ENCODE data around the gene STX3.
"Not testable (repeated sequence)": the region's sequence is repeated elsewhere in the genome, so short reads cannot be mapped to it uniquely, and the experiment has no call there.

Gene STX3

DNA sequence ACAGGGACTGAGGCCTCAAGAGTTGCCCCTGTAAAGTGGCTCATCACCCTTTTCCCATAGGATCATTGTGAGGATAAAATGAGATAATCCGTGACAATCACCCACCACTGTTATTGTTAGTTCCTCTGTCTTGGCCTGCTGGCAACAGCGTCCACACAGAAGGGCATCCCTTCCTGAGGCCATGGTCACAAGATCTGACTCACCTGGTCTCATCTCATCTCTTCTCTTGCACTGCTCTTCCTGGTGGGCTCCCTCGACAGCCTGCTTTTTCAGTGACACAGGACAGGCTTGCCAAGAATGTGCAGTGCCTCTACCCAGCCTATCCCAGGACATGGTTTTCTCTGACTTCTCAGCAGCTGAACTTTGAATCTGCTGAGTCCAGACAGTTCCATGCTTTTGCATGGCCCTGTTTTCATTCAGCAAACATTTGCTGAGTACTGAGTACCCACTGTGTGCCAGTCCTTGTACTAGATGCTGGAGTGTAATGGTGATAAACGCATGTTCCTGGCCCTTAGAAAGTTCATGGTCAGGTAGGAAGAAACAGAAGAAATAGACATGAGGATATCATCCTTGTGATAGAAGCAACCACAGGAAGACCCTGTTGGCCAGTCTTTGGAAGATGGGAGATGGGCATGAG lies 3.3 kb downstream of the STX3 start:
- DNase-seq (ENCODE audit: low read depth in 3 of 3) = no peak

- no peak for DNase-seq (ENCODE audit: low read depth in 3 of 3)
Observed at GRCh38 chr11:59759900-59760299, 4.7 kb downstream of the STX3 start.

DNA sequence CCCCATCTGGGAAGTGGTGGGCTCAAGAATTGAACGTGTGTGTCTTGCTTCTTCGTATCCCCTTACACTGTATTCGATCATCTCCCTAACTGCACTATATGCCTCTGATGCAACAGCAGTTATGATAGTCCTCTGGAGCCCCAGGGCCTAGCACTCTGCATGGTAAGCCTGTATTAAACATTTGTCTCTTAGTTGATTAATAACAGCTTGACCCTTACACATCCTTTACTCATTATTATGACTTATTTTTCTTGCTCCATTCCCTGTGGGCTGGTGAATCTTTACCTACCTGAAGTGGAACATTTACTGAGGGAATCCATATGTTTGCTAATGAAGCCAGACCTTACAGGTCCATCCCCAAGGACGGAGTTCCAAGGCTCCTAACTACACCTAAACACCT lies 5.6 kb downstream of the STX3 start:
- DNase-seq (ENCODE audit: low read depth in 3 of 3) = no peak

DNA sequence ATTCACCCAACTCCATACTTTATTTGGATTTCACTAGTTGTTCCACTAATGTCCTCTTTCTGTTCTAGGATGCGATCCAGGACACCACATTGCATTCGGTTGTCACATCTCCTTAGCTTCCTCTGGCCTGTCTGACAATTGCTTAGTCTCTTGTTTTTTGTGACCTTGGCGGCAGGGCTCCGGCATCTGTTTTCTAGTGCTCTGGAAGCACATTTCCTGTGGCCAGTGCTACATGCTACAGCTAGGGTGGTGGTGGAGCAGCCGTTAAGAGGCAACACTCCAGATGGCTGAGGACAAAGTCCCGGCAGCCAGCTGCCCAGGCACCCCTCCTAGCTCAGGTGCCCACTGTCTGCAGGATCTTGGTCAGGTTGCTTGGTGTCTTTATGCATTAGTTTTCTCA lies 6.8 kb downstream of the STX3 start:
- no peak for DNase-seq (ENCODE audit: low read depth in 3 of 3)

DNA sequence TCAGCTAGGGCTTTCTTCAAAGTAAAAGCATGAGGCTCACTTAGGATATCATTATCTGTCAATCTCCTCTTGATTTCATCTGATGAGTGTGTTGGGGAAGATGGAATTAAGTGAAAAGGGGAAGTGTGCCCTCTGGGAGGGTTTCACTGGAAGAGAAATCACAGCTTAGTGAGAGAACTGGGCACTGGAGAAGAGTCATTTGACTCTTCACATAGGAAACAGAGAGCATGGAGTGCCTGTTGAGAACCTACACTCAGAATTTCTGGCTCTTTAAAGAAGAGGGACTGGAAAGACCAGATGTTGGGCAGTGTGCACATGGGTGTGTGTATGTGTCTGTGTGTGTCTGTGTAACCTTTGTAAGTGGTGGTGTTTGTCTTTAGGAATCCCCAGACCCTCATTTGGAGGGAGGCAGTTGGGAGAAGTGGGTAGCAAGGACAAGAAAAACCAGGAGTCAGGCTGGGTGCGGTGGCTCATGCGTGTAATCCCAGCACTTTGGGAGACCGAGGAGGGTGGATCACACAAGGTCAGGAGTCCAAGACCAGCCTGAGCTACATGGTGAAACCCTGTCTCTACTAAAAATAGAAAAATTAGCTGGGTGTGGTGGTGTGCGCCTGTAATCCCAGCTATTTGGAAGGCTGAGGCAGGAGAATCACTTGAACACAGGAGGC lies 10.0 kb downstream of the STX3 start:
- no peak for DNase-seq (ENCODE audit: low read depth in 3 of 3)

DNA sequence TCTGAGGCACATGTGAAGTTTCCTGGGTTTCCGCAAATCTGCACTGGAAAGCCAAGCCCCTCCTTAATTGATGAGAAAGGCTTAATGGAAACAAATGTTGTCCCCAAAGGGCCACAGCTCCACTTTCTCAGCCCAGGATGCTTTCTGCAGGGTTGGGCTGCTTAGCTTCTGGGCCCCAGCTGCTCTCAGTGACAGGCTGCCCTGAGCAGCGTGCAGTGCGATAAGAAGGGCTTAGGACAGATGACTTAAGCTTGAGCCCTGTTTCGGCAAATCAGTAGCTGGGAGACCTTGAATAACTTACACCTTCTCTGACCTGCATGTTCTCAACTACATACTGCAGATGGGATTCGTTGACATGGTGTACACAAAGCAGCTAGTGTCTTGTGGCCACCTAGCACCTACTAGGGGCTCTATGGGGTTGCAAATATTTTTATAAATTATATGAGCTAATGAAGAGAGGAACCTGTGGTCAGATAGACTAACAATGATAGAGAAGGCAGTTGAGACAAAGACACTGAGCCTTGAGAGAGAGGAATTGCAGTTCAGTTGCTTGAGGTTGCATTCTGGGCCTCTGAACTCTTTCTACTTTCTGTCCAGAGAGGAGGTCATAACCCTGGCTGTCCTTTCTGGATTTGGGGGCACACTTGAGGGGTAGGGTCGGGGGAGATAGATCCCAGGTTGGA lies 11.5 kb downstream of the STX3 start:
- no peak for DNase-seq (ENCODE audit: low read depth in 3 of 3)

DNA sequence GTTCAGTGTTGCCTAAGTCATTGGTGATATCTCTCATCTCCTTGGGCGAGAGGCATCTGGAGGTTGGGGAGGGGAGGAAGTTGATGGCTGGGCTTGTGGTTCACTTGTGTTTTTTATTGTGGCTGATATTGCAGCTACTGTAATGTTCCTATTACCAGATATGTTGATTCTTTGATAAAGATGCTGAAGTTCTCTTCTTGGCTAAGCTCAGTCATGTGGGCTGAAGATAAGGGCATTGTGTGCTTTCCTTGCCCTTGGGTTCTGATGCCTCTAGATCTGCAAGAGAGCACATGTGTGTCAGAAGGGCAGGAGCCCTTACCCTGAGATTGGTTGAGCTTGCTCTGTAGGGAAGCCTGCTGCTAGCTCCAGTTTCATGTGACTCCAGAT lies 12.0 kb downstream of the STX3 start:
- no peak for DNase-seq (ENCODE audit: low read depth in 3 of 3)

GRCh38 chr11:59769111-59769510 lies 13.9 kb downstream of the STX3 start:
- no peak for DNase-seq (ENCODE audit: low read depth in 3 of 3)

GRCh38 chr11:59769828-59770227 lies 14.7 kb downstream of the STX3 start:
- no peak for DNase-seq (ENCODE audit: low read depth in 3 of 3)

DNA sequence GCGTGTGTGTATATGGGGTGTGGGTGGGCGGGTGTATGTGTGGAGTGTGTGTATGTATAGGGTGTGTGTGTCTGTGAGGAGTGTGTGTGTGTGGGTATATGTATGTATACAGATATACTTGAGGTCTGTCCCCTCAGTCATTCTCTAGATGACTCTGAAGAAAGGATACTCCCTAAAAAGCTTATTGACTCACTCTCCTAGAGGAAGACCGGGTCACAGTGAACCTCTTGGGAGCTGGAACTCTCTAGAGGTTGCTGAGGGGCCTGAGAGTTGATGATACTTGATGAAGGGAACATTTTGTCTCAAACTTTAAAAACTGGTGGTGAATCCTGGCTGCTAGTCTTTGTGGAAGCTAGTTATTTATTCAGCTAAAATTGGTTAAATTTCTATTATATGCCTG lies 15.1 kb downstream of the STX3 start:
- no peak for DNase-seq (ENCODE audit: low read depth in 3 of 3)

DNA sequence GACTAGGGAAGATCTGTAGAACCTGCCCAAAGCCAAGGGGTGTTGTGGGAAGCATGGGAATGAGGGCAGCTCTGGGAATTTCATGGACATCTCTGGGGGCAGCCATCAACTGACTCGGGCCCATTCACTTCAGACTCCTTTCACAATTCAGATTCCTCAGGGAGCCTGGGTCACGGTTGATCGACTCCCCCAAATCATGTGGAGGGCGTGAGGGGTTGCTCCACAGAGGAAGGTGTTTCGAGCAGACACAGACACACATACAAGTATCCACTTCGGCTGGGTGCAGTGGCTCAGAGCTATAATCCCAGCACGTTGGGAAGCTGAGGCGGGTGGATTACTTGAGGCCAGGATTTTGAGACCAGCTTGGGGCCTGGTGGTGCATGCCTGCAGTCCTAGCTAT lies 15.7 kb downstream of the STX3 start:
- DNase-seq (ENCODE audit: low read depth in 3 of 3) = no peak

GRCh38 chr11:59771605-59772004 lies 16.4 kb downstream of the STX3 start:
- no peak for DNase-seq (ENCODE audit: low read depth in 3 of 3)

- no peak for DNase-seq (ENCODE audit: low read depth in 3 of 3)
Observed at GRCh38 chr11:59773083-59773440, 17.9 kb downstream of the STX3 start.

DNA sequence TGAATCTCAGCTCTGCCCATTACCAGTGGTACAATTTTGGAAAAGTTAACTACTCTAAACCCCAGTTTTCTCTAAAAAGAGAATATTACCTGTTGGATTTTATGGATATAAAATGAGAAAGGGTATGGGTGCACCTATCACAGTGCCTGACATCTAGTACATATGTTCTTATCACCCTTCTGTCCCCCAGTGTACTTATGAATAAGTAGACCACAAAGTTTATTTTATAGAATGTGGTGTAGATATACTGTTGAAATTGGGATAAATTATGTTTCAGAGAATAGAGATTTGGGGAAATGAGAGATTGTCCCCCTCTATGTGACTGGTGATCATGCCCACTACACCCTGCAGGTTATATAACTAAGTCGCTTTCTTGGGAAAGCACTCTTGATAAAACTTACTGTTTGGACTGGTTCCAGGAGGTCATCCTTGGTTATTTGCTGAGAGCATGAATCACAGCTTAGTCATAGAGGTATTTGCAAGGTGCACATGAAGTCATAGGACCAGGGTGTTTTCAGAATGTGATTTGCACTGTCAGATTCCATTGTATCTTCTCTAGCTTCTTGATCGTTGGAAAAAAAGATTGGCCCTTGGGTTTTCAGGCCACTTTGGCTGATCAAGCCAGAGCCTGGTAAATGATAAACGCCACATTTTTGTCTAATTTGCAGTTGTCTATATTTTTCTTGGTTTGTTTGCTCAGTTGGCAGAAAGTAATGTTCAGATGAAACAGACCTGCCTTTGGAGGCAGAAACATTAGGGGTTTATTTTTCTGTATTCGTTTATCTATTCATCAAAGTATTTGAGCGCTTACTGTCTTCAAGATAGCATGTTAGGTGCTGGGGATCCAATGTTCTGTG lies 21.3 kb downstream of the STX3 start:
- no peak for DNase-seq (ENCODE audit: low read depth in 3 of 3)

- no peak for DNase-seq (ENCODE audit: low read depth in 3 of 3)
Observed at GRCh38 chr11:59777104-59777503, 21.9 kb downstream of the STX3 start.

- no peak for DNase-seq (ENCODE audit: low read depth in 3 of 3)
Observed at GRCh38 chr11:59778122-59778521, 22.9 kb downstream of the STX3 start.

- no peak for DNase-seq (ENCODE audit: low read depth in 3 of 3)
Observed at GRCh38 chr11:59779487-59779886, 24.3 kb downstream of the STX3 start.

GRCh38 chr11:59782080-59782479 lies 26.9 kb downstream of the STX3 start:
- DNase-seq (ENCODE audit: low read depth in 3 of 3) = no peak

GRCh38 chr11:59783632-59784090 lies 28.5 kb downstream of the STX3 start:
- DNase-seq (ENCODE audit: low read depth in 3 of 3) = no peak

DNA sequence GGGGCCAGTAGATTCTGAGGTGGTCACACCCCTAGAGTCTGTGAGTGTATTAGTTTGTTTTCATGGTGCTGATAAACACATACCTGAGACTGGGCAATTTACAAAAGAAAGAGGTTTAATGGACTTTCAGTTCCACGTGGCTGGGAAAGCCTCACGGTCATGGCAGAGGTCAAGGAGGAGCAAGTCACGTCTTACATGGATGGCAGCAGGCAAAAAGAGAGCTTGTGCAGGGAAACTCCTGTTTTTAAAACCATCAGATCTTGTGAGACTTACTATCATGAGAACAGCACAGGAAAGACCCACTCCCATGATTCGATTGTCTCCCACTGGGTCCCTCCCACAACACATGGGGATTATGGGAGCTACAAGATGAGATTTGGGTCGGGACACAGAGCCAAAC lies 29.3 kb downstream of the STX3 start:
- not testable (repeated sequence) for DNase-seq (ENCODE audit: low read depth in 3 of 3)

DNA sequence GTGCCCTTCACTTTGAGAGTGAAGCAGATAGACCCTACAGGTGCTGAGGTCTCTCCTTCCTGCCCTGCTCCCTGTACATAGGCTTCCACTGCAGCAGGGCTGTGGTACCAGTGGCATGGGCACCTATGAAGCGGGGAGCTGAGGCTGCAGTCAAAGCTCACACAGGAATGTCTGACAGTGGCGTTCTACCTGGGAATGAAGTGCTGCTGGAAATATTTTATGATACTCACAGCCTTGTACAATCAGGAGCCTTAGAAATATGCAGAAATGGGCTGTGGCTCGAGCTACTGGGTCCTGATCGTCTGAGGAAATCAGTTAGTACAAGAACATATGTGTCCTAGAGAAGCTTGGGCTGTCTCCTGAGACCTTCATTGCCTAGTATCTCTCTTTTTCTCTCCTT lies 30.6 kb downstream of the STX3 start:
- DNase-seq (ENCODE audit: low read depth in 3 of 3) = no peak

GRCh38 chr11:59787255-59787588 lies 32.0 kb downstream of the STX3 start:
- no peak for DNase-seq (ENCODE audit: low read depth in 3 of 3)

DNA sequence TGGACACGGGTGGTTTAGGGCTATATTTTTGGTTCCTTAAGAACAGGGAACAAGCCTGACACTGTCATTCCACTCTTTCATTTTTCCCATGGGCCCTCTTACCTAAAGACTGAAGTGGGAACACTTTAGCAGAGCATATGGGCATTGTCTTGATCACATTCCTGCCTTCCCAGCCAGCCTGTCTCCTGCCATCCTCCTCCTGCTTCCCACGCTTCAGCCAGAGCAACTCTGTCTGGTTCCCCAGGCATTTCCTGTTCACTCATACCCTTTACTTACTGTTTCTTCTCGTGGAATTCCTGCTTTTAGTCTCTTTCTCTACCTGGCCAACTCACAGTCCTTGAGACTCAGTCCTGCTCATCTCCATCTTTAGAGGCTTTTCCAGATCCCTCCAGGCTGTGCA lies 32.6 kb downstream of the STX3 start:
- DNase-seq (ENCODE audit: low read depth in 3 of 3) = no peak
